ENCODE results near the gene BRD3.
A peak's percentile ranks its signal among the peaks of the same experiment; 100 is the strongest.

Gene BRD3

GRCh38 chr9:134071149-134071548, 3.3 kb upstream of the BRD3 start:
- no peak for TF ChIP-seq CTCF (conservative IDR thresholded peaks at IDR 0.05)
- H3K27ac ChIP-seq, result no peak overlapping the region

GRCh38 chr9:134069480-134070399, 1.9 kb upstream of the BRD3 start:
- TF ChIP-seq CTCF (conservative IDR thresholded peaks at IDR 0.05), result no peak
- H3K27ac ChIP-seq, result no peak overlapping the region

- peak overlapping the region; percentile 100 for H3K27ac ChIP-seq
- no peak for TF ChIP-seq CTCF (conservative IDR thresholded peaks at IDR 0.05)
Measured at GRCh38 chr9:134068744-134069479, 1.1 kb upstream of the BRD3 start.

GRCh38 chr9:134066913-134067851, 644 bp downstream of the BRD3 start:
- H3K27ac ChIP-seq, result peak overlapping the region; percentile 100
- TF ChIP-seq CTCF (conservative IDR thresholded peaks at IDR 0.05), result no peak

GRCh38 chr9:134066526-134066912, 1.3 kb downstream of the BRD3 start:
- H3K27ac ChIP-seq, result peak overlapping the region; percentile 100
- no peak for TF ChIP-seq CTCF (conservative IDR thresholded peaks at IDR 0.05)

- TF ChIP-seq CTCF (conservative IDR thresholded peaks at IDR 0.05), result no peak
Measured at GRCh38 chr9:134065612-134066419, 2.0 kb downstream of the BRD3 start.

More at GRCh38 chr9:134065612-134066419, 2.0 kb downstream of the BRD3 start:
- H3K27ac ChIP-seq, result peak overlapping the region; percentile 100

All from VCaP (cell line).